Kidney tubule cell (primary cell): ENCODE data around the gene ATAD2B.

Experiments used
- DNase-seq: peaks from one replicate; pipeline ENCODE4 v3.0.0-alpha.2; 2018; ENCODE audit warnings: low spot score

ATAD2B gene

DNA sequence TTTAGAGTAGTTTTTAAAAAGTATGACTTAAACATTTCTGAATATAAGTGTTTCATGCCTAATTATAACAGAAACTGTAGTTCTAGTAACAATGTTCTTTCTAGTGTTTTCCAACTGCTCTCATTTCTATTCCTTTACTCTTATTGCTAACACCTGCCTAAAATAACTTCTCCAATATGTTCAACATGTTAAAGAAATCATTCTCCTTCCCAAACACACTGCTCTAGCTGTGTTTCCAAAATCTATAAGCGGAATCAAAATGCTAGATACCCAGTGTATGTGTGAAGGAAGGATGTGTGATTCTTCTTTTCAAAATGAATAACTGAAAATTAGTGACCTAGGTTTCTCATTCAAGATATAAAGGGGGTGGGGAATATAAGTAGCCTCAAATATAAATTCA, 89.1 kb downstream of the ATAD2B start:
- no peak for DNase-seq

DNA sequence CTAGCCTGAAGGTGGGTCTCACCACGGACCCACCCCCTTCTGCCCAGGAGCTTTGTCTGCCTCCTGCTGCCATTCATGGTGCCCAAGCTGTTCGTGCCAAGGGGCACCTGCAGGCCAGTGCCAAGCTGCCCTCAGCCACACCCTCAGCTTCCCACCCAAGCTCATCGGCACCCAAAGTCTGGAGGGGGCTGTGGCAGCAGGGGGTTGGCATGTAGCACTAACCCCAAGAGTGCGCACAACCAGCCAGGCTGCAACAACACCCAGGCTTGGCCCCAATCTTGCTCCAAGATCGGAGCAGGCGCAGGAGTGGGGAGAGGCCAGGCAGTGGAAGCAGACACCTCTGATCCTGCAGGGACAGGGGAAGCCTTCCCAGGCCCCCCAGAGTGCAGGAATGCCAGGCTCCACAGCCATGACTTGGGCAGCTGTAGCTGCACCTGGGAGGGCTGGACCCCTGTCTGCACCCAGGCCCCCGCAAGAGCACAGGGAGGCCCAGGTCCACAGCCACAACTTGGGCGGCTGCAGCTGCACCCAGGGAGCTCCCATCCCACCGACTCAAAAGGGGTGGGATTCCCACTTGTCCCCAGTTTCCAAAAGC, 89.9 kb downstream of the ATAD2B start:
- DNase-seq, result no peak

DNA sequence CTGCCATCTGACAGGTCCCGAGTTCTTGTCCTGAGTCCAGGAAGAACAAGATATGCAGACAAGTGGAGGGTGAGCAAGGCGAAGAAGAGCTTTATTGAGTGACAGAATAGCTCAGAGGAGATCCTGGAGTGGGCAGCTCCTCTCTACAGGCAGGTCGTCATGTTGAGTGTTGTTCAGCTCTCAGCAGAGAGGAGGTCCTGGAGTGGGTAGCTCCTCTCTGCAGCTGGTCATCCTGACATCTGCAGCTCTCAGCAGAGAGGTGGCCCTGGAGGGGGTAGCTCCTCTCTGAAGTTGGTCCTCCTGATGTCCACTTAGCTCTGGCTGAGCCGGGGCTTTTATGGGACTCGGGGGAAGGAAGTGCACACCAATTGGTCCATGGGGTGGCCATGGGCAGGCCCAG, 90.4 kb downstream of the ATAD2B start:
- no peak for DNase-seq

DNA sequence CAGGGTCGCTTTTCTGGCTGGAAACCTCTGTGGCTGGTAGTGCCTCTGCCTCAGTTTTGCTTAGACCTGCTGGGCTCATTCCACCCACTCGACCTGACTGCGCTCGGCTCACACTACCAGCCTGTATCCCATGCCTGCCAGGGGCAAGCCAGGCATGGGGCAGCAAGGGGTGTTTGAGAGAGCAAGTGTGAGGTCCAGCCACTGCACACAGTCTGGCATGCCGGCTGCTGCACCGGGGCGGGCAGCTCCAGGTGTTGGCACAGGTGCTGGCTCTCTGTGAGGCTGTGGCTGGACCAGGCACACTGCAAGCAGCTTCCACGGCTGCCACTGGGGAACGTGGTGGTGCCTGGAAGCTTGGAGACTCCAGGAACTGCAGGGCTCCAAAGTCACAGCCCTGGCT, 90.9 kb downstream of the ATAD2B start:
- no peak for DNase-seq

DNA sequence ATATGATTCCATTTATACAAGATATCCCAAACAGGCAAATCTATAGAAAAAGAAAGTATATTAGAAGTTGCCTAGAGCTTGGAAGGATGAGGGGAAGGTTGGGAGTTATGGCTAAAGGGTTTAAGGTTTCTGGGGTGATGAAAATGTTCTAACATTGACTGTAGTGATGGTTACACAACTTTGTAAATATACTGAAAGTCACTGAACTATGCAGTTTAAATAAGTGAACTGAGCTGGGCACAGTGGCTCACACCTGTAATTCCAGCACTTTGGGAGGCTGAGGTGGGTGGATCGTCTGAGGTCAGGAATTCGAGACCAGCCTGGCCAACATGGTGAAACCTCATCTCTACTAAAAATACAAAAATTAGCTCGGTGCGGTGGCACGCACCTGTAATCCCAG, 91.5 kb downstream of the ATAD2B start:
- DNase-seq, result no peak

DNA sequence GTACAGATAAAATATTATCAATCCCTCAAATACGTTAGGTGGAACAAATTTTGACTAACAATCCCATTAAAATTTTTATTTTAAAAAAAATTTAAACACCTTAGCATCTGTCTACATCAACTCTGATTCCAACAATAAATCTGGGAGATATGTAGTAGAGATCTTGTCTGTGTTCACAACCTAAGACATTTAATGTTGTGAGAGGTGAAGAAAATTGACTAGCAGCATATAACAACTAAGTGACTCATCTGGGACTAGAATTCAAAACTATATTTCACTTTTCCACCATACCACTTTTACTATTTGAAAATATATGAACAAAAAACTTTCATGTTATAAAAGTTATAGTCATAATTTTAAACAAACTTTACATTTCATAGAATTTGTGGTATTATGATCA, 97.9 kb downstream of the ATAD2B start:
- no peak for DNase-seq

DNA sequence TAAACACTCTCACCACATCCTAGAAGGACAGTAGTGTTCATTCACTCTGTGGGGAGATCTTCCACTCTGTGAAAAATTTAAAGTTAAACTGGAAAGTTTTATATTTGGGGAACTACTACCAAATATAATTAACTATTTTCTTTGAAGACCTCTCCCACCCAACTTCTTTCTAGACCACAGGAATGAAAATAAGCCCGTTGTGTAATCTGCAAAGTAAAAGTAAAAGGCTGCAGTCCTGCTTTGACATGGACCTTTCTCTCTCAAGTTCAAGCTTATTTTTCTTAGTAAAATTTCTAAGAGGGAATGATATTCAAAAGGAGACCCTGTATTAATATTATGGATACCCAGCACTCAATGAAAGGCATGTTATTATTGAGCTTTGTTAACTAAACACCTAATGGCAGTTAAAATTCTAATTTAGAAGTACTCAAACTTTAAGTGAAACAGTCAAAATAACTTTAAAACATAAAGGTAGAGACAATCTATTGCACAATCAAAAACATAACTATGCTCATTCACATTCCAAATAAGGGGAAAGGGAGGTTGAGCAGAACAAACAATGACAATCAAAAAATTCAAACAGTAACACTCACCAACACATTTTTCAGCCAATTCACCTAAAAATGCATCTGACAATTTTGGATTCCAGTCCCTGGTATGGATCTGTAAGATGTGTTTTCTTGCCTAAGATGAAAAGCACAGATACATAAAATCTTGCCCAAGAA, 98.5 kb downstream of the ATAD2B start:
- no peak for DNase-seq

DNA sequence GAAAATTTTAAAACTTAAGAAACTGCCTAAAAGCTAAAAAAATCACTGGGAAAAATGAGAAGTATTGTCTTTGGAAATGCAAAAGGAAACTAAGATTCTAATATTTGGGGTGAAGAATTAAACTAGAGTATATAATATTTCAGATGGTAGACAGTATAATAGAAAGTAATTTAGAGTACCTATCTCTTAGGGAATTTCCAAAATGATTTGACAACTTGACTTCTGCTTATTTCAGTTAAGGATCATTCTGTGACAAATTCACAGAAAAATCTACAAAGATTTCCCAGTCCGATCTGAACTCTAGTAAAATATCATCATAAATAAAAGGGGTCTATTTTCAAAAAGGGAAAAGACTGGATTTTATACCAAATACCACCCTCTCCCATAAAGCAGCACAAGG, 99.6 kb downstream of the ATAD2B start:
- DNase-seq, result no peak

DNA sequence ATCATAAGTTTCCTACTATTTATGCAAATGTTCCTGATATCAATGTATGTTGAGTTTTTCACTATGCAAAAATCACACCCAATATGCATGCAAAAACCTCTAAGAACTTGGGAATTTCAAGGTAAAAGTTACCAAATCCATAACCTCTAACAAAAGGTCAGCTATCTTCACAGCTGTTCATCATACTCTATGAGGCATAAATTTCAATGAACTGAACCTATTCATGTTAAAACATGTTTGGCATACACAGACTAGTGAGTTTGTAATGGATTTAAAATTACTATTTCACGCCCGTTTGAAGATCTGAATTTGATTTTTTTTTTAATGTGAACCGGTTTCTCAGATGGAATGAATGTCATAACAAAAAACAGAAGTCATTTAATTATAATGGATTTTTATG, 100.2 kb downstream of the ATAD2B start:
- no peak for DNase-seq

DNA sequence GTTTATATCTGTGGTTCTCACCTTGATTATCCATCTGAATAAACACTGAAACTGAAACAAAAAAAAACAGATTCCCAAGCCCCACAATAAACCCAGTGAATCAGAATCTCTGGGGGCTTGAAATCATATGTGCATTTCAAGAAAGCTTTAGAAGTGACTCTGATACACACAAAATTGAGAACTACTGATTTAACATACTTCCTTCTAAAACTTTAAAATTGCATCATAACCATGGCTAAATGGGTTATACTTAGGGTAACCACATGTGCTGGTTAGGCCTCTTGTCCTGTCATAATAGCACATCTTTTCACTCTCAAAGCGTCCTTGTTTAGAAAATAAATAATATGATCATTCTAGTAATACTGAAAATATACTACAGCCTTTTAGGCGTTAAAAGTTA, 100.9 kb downstream of the ATAD2B start:
- DNase-seq, result no peak

DNA sequence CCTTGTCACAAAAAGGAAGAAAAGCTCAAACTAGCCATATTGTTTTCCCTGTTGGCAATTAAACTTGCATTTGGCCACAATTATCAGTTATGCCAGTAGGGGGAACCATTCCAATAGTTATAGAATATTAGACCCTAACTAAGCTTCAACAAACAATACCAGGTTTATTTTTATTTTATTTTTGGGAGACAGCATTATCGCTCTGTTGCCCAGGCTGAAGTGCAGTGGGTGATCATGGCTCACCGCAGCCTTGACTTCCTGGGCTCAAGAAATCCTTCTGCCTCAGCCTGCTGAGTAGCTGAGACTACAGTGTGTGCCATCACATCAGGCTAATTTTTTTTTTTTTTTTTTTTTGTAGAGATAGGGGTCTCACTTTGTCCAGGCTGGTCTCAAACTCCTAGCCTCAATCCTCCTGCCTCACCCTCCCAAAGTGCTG, 102.1 kb downstream of the ATAD2B start:
- peak; percentile 55 for DNase-seq

DNA sequence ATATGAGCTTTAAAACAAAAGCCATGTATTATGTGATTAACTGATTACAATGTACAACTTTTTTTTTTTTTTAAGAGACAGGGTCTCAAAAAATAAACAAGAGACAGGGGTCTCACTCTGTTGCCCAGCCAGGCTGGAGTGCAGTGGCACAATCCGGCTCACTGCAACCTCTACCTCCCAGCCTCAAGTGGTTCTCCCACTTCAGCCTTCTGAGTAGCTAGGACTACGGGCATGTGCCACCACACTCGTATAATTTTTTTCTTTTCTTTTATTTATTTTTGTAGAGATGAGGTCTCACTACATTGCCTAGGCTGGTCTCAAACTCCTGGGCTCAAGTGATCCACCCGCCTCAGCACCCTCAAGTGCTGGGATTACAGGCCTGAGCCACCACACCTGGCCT, 103.1 kb downstream of the ATAD2B start:
- DNase-seq, result no peak

DNA sequence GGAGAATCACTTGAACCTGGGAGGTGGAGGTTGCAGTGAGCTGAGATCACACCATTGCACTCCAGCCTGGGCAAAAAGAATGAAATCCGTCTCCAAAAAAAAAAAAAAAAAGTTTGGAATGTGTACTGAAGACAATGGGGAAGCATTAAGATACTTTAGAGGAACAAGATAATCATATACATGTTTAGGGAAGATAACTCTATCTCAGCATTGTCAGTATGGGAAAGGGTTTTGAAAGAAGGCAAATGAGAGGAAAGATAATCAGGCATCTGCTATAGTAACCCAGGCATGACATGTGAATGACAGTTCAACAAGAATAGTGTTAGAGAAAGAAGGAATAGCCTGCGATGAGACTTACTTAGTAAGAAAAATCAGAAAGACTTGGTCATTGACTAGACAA, 112.0 kb downstream of the ATAD2B start:
- no peak for DNase-seq

DNA sequence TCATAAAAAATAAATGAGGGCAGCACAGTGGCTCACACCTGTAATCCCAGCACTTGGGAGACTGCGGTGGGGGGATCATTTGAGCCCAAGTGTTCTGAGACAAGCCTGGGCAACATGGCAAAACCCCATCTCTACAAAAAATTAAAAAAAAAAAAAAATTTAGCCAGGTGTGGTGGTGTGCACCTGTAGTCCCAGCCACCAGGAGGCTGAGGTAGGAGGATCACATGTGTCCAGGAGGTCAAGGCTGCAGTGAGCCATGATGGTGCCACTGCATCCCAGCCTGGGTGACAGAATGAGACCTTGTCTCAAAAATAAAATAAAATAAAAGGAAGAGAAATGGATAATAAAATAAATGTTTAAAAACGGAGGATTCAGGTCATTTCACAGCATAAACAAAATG, 113.5 kb downstream of the ATAD2B start:
- no peak for DNase-seq

DNA sequence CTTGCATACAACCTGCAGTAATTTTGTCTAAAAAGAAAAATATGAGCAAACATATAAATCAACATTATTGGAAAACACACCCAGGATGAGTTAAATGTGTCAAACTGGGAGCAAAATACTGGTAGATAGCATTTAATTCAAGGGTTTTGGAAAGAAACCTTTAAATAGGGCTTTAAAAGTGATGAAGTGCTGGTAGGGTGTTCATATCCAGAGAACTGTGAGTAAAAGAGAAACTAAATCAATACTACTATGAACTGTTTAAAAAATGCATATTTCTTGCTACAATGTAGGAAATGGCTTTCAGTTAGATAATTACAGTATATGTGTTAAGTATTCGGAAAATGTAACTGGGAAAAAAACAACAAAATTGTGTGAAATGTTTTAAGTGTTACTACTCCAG, 117.8 kb downstream of the ATAD2B start:
- DNase-seq, result no peak

DNA sequence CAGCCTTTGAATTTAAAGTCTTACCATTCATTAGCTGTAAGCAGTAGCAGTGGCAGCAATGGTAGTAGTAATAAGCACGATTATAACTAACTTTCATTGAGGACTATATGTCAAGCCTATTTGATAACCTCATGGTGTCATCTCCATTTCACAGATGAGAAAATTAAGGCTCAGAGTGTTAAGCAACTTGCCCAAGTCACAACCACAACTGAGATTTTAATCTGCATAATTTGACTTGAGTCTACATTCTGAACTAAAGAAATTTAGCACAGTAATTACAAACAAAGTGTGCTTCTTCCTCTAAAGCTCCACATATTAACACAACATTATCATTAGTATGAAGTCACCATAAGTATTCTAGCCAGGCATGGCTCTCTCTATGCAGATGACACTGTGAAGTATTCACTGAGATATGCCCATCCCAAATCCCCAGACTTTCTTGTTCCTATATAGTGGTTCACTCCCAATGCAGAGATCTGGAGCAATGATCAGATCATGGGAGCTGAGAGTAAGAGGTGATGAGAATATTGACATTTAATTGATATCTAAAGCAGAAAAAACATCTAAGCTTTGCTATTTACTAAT, 120.2 kb downstream of the ATAD2B start:
- no peak for DNase-seq

DNA sequence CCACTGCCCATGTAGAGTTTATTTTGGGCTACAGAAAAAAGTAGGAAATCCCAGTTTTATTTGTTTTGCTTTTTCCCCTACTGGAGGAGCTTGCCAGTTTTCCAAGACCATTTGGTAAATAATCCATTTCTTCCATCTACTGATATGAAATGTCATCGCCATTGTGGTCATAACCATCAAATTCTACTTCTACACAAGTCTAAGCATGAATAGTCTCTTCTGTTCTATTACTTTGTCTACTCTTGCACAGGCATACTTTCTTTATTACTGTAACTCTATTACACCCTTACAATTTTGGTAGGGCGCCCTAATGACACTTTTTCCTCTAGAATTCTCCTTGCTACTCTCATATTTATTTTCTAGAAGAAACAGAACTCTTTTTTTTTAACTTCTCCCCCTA, 120.7 kb downstream of the ATAD2B start:
- DNase-seq, result no peak

DNA sequence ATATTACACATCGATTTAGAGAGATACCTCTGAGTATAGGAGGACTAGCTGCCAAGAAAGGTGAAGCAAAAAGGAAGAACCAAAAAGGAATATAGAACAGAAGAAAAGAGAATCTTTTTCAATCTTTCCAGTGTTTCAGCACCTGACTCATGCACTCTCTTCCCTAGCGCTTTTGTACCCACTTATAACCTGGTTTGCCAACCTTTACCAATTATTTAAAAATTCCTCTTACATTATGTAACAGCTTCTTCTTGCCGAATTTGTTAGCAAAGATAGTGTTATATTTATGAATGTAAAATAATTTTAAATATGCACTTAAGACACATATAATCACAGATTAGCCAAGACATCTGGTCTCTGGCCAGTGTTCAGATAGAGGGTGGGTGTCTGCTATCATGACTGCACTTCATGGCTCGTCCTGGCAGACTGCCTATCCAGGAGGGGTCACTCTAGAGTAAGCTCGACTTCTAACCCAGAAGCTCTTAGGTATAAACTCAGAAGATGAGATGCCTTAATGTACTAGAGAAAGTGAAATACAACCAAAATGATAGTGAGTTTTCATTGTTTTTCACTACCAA, 122.9 kb downstream of the ATAD2B start:
- DNase-seq, result peak; percentile 17

DNA sequence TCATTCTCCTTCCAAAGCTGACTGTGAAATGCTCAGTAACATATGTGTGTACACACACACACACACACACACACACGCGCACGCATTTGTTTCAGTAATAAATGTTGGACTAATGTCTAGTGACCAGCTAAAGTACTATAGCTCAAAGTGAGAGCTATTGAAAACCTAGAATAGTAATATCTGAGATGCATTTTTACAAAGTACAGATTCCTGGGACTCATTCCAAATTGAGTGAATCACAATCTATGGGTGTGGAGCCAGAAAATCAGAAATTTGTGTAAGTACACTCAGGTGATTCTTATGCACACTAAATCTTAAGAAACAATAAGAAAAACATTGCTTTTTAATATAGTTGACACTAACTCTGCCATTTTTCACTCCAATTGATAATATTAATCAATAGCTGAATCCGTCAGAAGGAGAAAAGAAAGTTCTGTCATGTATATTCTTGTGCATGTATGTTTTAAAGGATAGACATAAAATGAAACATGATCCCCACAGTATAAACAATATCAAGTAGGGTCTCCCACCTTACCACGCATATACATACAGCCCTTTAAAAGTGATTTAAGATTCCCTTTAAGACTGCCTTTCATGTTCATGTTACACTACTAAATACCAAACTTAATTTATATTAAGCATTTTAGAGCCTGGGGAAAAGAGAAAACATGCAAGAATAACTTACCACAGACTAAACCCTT, 123.5 kb downstream of the ATAD2B start:
- DNase-seq, result peak; percentile 23

DNA sequence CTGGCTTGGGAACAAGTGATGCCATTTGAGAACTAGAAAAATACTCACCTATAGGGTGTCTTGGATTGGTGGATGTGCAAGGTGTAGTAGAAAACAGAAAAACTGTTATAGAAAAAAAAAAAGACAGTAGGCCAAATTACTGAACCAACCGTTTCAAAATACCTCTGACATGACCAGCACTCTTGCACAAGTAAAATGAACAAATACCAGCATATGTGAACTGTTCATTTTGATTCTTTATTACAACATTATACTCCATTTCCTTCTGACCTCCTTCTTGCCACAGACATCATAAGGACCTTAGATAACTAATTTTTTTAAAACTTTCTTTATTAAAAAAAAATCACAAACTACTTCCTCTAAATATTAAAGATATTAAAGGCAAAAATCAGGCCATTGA, 125.5 kb downstream of the ATAD2B start:
- no peak for DNase-seq

DNA sequence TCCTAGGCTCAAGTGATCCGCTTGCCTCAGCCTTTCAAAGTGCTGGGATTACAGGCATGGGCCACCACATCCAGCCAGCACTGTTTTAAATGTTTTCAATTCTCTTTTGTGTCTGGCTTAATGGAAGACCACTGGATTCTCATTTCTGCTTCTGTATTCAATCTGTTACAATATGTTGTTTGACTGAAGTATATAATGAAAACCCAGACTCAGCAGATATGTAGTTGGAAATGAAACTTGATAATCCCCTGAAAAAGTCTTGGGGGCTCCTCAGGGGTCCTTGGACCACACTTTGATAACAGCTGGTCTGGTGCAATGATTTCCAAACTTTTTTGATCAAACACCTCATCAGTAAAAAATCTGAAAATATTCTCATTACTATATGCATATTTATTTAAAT, 132.7 kb downstream of the ATAD2B start:
- no peak for DNase-seq

DNA sequence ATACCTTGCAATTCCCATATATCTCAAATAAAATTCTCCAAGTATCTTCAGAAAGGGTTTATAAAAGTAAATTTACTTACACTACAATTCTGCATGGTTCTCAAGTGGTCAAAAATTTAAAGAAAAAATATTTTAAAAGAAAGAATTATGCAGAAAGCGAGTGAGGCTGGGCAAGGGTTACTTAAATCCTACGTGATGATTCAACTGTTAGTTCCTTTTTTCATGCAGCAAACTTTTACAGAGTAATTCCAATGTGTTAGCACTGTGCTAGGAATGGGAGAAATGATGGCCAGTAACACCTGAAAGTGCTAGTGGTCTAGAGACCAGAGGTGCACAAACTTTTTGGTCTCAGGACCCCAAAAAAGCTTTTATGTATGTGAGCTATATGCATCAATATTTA, 133.4 kb downstream of the ATAD2B start:
- no peak for DNase-seq

DNA sequence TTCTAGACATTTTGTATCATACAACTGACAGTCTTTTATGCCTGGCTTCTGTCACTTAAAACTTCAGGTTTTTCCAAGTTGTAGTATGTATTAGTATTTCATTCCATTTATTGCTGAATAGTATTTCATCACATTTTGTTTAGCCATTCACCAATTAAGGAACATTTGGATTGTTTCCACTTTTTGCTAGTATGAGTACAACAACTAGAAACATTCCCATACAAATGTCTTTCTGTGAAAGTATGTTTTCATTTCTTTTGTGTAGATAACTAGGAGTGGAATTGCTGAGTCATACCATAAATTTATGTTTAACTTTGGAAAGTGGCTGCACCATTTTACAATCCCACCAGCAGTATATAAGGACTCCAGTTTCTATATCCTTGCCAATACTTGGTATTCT, 135.9 kb downstream of the ATAD2B start:
- DNase-seq, result peak; percentile 4
